Parathyroid adenoma (tissue), 2 donors: ENCODE data around the gene PLD1.
"Not testable (repeated sequence)": the region's sequence is repeated elsewhere in the genome, so short reads cannot be mapped to it uniquely, and the experiment has no call there.

Experiments
- H2AFZ ChIP-seq: fragments of 300-600 bp; sonication (generic); one replicate; pipeline ENCODE4 v1.7.0; 2017; ENCODE audit warnings: antibody characterized with exemption, mild to moderate bottlenecking
- H3K27ac ChIP-seq: fragments of 300-600 bp; sonication (generic); one replicate; pipeline ENCODE4 v1.7.0; 2017
- H3K27me3 ChIP-seq: fragments of 300-600 bp; sonication (generic); one replicate; pipeline ENCODE4 v1.7.0; 2017; ENCODE audit warnings: low read length; ENCODE audit not compliant: control insufficient read depth, insufficient read depth
- H3K36me3 ChIP-seq: fragments of 300-600 bp; sonication (generic); one replicate; pipeline ENCODE4 v1.7.0; 2017; ENCODE audit warnings: low read length; ENCODE audit not compliant: control insufficient read depth, insufficient read depth
- H3K4me1 ChIP-seq: fragments of 300-600 bp; sonication (generic); one replicate; pipeline ENCODE4 v1.7.0; 2017; ENCODE audit warnings: control low read depth
- H3K4me2 ChIP-seq: fragments of 300-600 bp; sonication (generic); one replicate; pipeline ENCODE4 v1.7.0; 2017; ENCODE audit warnings: low read length
- H3K4me3 ChIP-seq: fragments of 300-600 bp; sonication (generic); one replicate; pipeline ENCODE4 v1.7.0; 2017; ENCODE audit warnings: low read depth, low read length
- H3K79me2 ChIP-seq: fragments of 300-600 bp; sonication (generic); one replicate; pipeline ENCODE4 v1.7.0; 2017; ENCODE audit warnings: control low read depth
- H3K9ac ChIP-seq: fragments of 300-600 bp; sonication (generic); one replicate; pipeline ENCODE4 v1.7.0; 2017; ENCODE audit warnings: mild to moderate bottlenecking
- H3K9me3 ChIP-seq: fragments of 300-600 bp; sonication (generic); one replicate; pipeline ENCODE4 v1.7.0; 2017; ENCODE audit warnings: low read length; ENCODE audit not compliant: control insufficient read depth
- CTCF ChIP-seq: fragments of 300-600 bp; sonication (generic); IDR thresholded peaks from one replicate; pipeline ENCODE4 v1.7.0; 2017; ENCODE audit warnings: antibody characterized with exemption, mild to moderate bottlenecking
- donor health status: primary hyperparathyroidism.

Gene PLD1

GRCh38 chr3:171817074-171817800, 7.0 kb upstream of the PLD1 start:
- H3K36me3 ChIP-seq: no peaks in the 10 kb centered on the region
- no peak overlapping the region for H3K4me3 ChIP-seq
- H3K79me2 ChIP-seq: no peaks in the 10 kb centered on the region
- H3K9ac ChIP-seq: no peak overlapping the region
- H3K27ac ChIP-seq: no peak overlapping the region
- H3K4me1 ChIP-seq: no peaks in the 10 kb centered on the region
- no peak overlapping the region for H2AFZ ChIP-seq
- H3K9me3 ChIP-seq: no peaks in the 10 kb centered on the region
- no peak for TF ChIP-seq CTCF
- H3K4me2 ChIP-seq: no peak overlapping the region
- H3K27me3 ChIP-seq: no peaks in the 10 kb centered on the region

GRCh38 chr3:171815973-171816595, 5.8 kb upstream of the PLD1 start:
- Histone ChIP-seq H3K27ac (no peak overlapping the region), H3K79me2 (no peaks in the 10 kb centered on the region), H3K27me3 (no peaks in the 10 kb centered on the region), H3K4me2 (no peak overlapping the region), H3K4me3 (no peak overlapping the region), H3K4me1 (no peaks in the 10 kb centered on the region), H3K9ac (no peak overlapping the region), H2AFZ (no peak overlapping the region), H3K9me3 (no peaks in the 10 kb centered on the region), H3K36me3 (no peaks in the 10 kb centered on the region)
- no peak for TF ChIP-seq CTCF

GRCh38 chr3:171814662-171815061, 4.4 kb upstream of the PLD1 start:
- not testable (repeated sequence) for H3K4me1 ChIP-seq, H3K36me3 ChIP-seq, H3K4me3 ChIP-seq, H3K27me3 ChIP-seq, H3K79me2 ChIP-seq, H3K9ac ChIP-seq, H3K9me3 ChIP-seq, H3K27ac ChIP-seq, H2AFZ ChIP-seq, H3K4me2 ChIP-seq

GRCh38 chr3:171813897-171814460, 3.7 kb upstream of the PLD1 start:
- H2AFZ ChIP-seq: no peak overlapping the region
- H3K4me2 ChIP-seq: no peak overlapping the region
- peaks cover 4% of the 10 kb centered on the region for H3K4me1 ChIP-seq
- no peak overlapping the region for H3K27ac ChIP-seq
- no peak overlapping the region for H3K4me3 ChIP-seq
- no peak for TF ChIP-seq CTCF
- H3K9me3 ChIP-seq: no peaks in the 10 kb centered on the region
- H3K36me3 ChIP-seq: no peaks in the 10 kb centered on the region
- H3K27me3 ChIP-seq: no peaks in the 10 kb centered on the region
- H3K9ac ChIP-seq: no peak overlapping the region
- H3K79me2 ChIP-seq: no peaks in the 10 kb centered on the region

- TF ChIP-seq CTCF: no peak
- Histone ChIP-seq H3K79me2 (no peaks in the 10 kb centered on the region), H3K4me2 (no peak overlapping the region), H3K27ac (no peak overlapping the region), H2AFZ (no peak overlapping the region), H3K27me3 (no peaks in the 10 kb centered on the region), H3K9ac (no peak overlapping the region), H3K9me3 (no peaks in the 10 kb centered on the region), H3K4me1 (peaks cover 4% of the 10 kb centered on the region), H3K4me3 (no peak overlapping the region), H3K36me3 (no peaks in the 10 kb centered on the region)
Observed at GRCh38 chr3:171813278-171813896, 3.1 kb upstream of the PLD1 start.
